Gastrocnemius medialis (tissue), 4 donors: ENCODE results near the gene MRAS.

Experiments used
- CTCF ChIP-seq, 5 experiments: fragments of 450-650 bp in 3 of 5; fragments of 200-600 bp in 2 of 5; sonication (generic) in 2 of 5; IDR thresholded peaks in 4 of 5; conservative IDR thresholded peaks in 1 of 5; 1 replicate in 4 of 5; 2 replicates in 1 of 5; pipeline ENCODE4 v1.5.1; 2016 to 2019; ENCODE audit warnings: antibody characterized with exemption in 5 of 5, mild to moderate bottlenecking in 3 of 5, moderate library complexity in 3 of 5
- POLR2A ChIP-seq, 2 donors: fragments of 450-650 bp; IDR thresholded peaks; one replicate each; pipeline ENCODE4 v1.6.1; 2017; ENCODE audit warnings: antibody characterized with exemption in 2 of 2, mild to moderate bottlenecking in 2 of 2, moderate library complexity in 2 of 2

GRCh38 chr3:138303474-138303873, 44.9 kb upstream of the MRAS start:
- TF ChIP-seq CTCF (IDR thresholded peaks at IDR 0.05 in 4 of 5, conservative IDR thresholded peaks at IDR 0.05 in 1 of 5) (no peak), POLR2A (IDR thresholded peaks at IDR 0.05) (no peak)
